ENCODE measurements around the gene TMPRSS3. TPM values are rescaled to one million over a fixed set of nuclear protein-coding genes. Genes with fewer than 3 reads are reported as not detected.

Gene TMPRSS3
- total RNA-seq, 1 donor from 2014 or later = not detected

DNA sequence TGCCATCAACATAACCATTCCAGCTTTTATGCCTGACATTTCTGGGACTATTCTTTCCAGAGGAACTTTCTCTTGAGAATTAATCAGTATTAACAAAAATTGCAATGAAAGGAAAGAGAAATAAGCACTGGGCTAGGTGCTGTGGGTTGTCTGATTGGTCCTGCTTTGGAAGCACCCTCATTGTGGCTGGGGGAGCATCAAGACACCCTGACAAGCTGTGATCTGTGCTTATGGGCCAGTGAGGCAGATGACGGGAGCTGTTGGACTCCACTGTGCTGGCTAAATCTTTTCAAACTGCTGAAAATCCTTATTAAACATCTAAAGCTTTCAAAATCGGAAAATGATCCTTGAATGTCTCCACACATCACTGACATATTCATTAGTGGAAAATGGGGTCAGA is 27.8 kb upstream of the TMPRSS3 start:
- no peaks in the 10 kb centered on the region for H3K4me1 Mint-ChIP-seq
- H3K27ac Mint-ChIP-seq (ENCODE audit: unreplicated experiment) = no peak overlapping the region
- peaks cover 24% of the 10 kb centered on the region for H3K27me3 Mint-ChIP-seq (ENCODE audit: low read depth)
- H3K4me3 Mint-ChIP-seq = no peak overlapping the region
- no peak for DNase-seq (ENCODE audit: low read depth, low spot score)
- H3K9me3 Mint-ChIP-seq = no peaks in the 10 kb centered on the region
- TF ChIP-seq, protein P1, sequence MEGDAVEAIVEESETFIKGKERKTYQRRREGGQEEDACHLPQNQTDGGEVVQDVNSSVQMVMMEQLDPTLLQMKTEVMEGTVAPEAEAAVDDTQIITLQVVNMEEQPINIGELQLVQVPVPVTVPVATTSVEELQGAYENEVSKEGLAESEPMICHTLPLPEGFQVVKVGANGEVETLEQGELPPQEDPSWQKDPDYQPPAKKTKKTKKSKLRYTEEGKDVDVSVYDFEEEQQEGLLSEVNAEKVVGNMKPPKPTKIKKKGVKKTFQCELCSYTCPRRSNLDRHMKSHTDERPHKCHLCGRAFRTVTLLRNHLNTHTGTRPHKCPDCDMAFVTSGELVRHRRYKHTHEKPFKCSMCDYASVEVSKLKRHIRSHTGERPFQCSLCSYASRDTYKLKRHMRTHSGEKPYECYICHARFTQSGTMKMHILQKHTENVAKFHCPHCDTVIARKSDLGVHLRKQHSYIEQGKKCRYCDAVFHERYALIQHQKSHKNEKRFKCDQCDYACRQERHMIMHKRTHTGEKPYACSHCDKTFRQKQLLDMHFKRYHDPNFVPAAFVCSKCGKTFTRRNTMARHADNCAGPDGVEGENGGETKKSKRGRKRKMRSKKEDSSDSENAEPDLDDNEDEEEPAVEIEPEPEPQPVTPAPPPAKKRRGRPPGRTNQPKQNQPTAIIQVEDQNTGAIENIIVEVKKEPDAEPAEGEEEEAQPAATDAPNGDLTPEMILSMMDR (conservative IDR thresholded peaks at IDR 0.05) = no peak
- H3K36me3 Mint-ChIP-seq (ENCODE audit: low read depth) = no peaks in the 10 kb centered on the region

DNA sequence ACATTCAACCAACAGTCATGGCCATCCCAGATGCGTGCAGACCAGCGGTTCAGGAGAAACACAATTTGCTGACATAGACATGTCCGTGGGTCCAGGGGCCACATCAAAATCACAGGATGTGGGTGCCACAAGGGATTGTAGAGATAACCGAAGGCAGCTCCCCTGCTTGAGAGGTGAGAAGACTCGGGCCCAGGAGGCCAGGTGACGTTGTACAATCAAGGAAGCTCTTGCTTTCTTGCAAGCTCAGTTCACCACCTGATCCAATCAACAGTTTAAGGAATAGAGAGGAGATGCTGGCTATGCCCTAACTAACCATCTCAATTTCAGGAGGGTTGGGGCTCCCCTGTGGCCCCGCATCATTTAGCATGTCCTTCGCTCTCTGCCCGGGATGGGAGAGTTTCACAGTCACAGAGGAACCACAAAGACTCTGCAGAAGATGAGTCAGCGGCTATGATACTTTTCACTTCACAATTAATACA is 27.4 kb upstream of the TMPRSS3 start:
- TF ChIP-seq, protein P1 (conservative IDR thresholded peaks at IDR 0.05) = no peak
- no peak overlapping the region for H3K4me3 Mint-ChIP-seq
- H3K36me3 Mint-ChIP-seq (ENCODE audit: low read depth) = no peaks in the 10 kb centered on the region
- no peaks in the 10 kb centered on the region for H3K4me1 Mint-ChIP-seq
- H3K9me3 Mint-ChIP-seq = no peaks in the 10 kb centered on the region
- H3K27me3 Mint-ChIP-seq (ENCODE audit: low read depth) = peaks cover 22% of the 10 kb centered on the region
- DNase-seq (ENCODE audit: low read depth, low spot score) = no peak
- no peak overlapping the region for H3K27ac Mint-ChIP-seq (ENCODE audit: unreplicated experiment)

- peaks cover 18% of the 10 kb centered on the region for H3K27me3 Mint-ChIP-seq (ENCODE audit: low read depth)
Measured at GRCh38 chr21:42421018-42421793, 25.4 kb upstream of the TMPRSS3 start.

DNA sequence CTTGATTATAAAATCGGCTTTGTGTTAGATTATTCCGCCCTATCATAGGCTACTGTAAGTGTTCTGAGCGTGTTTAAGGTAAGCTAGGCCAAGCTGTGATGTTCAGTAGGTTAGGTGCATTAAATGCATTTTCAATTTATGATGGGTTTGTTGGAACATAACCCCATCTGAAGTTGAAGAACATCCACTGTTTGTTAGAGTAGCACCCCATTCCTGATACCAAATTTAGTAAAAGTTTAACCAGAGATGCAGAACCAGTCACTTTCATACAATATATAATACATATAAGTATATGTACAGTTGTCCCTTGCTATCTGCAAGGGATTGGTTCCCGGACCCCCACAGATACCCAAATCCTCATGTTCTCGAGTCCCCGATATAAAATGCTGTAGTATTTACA is 24.0 kb upstream of the TMPRSS3 start:
- Mint-ChIP-seq H3K36me3 (ENCODE audit: low read depth) (no peaks in the 10 kb centered on the region), H3K9me3 (no peaks in the 10 kb centered on the region), H3K27ac (ENCODE audit: unreplicated experiment) (no peak overlapping the region), H3K4me3 (no peak overlapping the region), H3K27me3 (ENCODE audit: low read depth) (peaks cover 18% of the 10 kb centered on the region), H3K4me1 (peaks cover 2% of the 10 kb centered on the region)
- DNase-seq (ENCODE audit: low read depth, low spot score) = no peak
- TF ChIP-seq, protein P1 (conservative IDR thresholded peaks at IDR 0.05) = no peak

More at GRCh38 chr21:42421018-42421793, 25.4 kb upstream of the TMPRSS3 start:
- no peak overlapping the region for H3K27ac Mint-ChIP-seq (ENCODE audit: unreplicated experiment)
- TF ChIP-seq, protein P1 (conservative IDR thresholded peaks at IDR 0.05) = no peak
- H3K4me3 Mint-ChIP-seq = no peak overlapping the region
- H3K9me3 Mint-ChIP-seq = no peaks in the 10 kb centered on the region
- H3K4me1 Mint-ChIP-seq = no peaks in the 10 kb centered on the region
- DNase-seq (ENCODE audit: low read depth, low spot score) = no peak
- no peaks in the 10 kb centered on the region for H3K36me3 Mint-ChIP-seq (ENCODE audit: low read depth)

DNA sequence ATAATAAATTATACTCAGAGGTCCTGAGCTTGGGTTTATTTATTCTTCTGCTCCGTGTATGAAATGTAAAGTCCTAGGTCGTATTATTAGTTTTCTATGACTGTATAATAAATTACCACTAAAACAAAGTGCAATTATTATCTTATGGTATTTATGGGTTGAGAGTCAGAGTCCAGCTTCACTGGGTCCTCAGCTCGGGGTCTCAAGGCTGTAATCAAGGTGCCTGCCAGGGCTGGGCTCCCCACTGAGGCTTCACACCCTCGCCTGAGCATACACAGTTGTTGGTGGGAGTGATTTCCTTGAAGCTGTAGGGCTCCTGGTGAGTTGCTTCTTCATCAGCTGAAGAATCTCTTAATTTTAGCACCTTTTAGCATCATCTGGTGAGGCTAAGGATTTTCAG is 23.0 kb upstream of the TMPRSS3 start:
- no peak overlapping the region for H3K4me3 Mint-ChIP-seq
- H3K27me3 Mint-ChIP-seq (ENCODE audit: low read depth) = peaks cover 18% of the 10 kb centered on the region
- no peak overlapping the region for H3K27ac Mint-ChIP-seq (ENCODE audit: unreplicated experiment)
- TF ChIP-seq, protein P1 (conservative IDR thresholded peaks at IDR 0.05) = no peak
- H3K36me3 Mint-ChIP-seq (ENCODE audit: low read depth) = no peaks in the 10 kb centered on the region
- no peak for DNase-seq (ENCODE audit: low read depth, low spot score)
- H3K9me3 Mint-ChIP-seq = no peaks in the 10 kb centered on the region
- peaks cover 9% of the 10 kb centered on the region for H3K4me1 Mint-ChIP-seq

Data from neural crest cell (in vitro differentiated cells).